Bone marrow (tissue), 2 donors: ENCODE results near the gene RRP1B.

Experiments
- DNase-seq, 2 donors: peaks; one replicate each; lab custom pipeline; 2025; lab: John Stamatoyannopoulos, UW

RRP1B gene

DNA sequence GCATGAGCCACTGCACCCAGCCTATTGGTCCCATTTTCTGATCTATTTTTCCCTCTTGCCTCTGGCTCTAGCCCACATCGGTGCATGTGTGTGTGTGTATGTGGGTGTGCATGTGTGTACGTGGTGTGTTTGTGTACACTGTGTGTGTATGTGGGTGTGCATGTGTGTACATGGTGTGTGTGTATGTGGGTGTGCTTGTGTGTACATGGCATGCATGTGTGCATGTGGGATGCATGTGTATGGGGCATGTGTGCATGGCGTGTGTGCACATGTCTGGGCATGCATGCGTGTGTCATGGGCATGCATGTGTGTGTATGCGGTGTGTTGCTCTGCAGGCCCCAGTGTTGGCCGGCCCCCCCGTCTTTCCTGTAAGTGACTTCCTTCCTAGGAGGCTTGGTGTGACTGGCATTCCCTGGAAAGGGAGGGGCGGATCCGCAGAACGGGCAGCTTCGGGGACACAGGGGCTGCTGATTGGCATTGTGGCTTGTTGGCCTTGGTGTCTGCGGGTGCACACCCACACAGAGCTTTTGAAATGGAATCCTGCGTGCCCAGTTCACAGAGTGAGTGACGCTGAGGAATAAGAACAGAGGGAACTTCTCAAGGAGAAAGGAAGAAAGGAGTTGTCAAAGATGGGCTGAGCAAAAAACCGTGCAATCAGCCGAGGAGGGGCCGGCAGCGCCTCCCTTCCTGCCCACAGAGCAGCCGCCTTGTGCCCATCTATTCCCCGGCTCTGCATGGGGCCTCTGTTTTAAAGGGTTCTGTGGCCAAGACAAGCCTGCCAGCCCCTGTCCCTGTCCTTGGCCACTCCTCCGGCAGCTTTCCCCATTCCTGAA lies 67.5 kb downstream of the RRP1B start:
- DNase-seq = no peak

DNA sequence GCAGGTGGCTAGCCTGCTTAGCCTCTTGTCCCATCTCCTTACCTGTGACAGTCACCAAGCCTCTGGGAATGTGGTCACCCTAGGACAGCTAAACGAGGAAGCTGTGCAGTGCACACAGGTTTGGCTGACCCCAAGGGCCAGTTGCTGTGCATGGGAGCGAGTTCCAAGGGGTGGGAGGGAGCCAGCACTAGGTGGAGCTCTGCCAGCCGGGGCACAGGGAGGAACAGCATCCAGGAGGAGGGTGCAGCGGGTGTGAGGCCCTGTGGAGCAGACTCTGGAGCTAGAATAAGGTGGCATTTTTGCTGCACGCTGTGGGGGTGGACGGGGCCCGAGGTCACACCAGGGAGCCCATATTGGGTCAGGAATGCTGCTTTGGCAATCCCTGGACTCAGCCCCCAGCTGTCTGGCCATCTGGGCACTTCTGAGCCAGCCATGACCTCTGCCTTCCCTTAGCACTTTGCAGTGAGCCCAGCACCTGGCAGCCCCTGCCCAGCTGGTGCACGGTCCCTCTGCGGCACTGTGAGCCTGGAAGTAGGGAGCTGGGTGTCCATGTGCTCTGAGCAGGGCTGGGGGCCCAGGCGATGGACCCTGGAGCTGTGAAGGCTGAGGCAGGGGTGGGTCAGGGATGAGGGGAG lies 68.3 kb downstream of the RRP1B start:
- DNase-seq = no peak

DNA sequence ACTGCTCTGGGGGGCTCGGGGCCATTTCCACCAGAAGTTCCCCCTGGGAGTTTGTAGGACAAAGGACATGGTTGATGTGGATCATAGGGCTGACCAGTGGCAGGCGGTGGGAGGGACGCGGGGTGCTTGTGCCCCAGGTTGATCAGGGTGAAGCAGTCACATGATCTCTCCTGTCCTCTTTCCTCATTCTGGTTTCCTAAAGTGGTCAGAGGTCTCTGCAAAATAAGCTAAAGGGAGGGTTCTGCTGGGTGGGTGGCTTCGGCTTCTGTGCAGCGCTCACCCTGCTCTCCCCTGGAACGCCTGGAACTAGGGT lies 68.8 kb downstream of the RRP1B start:
- DNase-seq = no peak

DNA sequence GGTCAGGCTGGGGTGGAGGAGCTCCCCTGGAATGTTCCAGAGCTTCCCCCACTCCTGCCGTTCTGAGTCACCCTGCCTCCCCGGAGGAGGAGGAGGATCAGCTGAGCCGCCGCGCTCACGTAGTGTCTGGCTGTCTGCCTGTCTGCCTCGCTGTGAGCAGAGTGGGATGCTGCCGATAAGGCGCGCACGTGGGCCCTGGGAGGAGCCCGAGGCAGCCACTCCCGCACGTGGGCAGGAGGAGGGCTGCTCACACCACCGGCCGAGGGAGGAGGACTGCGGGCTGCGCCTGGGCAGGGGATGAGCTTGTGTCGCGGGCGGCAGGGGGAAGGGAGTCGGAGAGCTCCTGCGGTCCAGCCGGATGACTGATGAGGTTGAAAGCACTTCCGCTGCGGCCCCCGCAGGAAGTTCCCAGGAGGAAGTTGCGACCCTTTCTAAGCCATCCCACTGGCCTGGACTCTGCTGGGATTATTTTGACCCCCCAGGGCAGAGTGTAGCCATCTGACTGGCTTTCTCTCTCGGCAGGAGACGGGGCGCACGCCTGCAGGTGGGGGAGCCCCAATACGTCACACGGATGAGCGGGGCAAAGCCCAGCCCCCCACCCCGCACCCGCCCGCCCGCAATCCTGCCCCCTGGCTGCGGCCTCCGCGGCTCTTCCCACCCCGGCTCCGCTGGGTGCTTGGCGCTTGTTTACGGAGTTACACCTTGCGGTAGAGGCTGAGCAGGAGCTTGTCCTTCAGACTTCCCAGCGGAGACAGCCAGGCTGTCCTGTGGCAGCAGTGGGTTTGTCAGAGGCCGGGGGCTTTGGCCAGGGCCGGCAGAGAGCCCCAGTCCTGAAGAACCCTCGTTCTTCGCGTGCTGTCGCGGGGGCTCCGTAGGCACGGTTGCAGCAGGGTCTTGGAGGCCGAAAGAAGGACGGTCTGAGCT lies 69.4 kb downstream of the RRP1B start:
- peak; percentile 73 to 75 for DNase-seq

DNA sequence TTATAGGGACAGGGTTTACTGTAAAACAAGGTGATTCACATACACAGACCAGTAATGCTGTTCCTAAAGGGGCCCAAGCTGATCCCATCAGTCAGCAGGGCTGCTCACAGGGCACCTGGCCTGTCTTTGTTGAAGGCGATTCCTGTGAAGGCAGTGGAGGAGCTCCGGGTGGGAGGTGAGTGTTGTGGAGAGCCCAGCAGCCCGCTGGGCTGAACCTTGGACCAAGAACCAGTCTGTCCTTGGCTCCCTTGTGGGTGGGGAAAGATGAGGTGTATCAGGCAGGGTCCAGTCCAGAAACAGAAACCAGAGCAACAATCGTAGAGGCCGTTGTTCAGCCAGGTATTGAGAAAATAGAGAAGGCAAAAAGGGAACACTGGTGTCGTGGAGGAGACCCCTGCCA lies 72.1 kb downstream of the RRP1B start:
- no peak for DNase-seq

DNA sequence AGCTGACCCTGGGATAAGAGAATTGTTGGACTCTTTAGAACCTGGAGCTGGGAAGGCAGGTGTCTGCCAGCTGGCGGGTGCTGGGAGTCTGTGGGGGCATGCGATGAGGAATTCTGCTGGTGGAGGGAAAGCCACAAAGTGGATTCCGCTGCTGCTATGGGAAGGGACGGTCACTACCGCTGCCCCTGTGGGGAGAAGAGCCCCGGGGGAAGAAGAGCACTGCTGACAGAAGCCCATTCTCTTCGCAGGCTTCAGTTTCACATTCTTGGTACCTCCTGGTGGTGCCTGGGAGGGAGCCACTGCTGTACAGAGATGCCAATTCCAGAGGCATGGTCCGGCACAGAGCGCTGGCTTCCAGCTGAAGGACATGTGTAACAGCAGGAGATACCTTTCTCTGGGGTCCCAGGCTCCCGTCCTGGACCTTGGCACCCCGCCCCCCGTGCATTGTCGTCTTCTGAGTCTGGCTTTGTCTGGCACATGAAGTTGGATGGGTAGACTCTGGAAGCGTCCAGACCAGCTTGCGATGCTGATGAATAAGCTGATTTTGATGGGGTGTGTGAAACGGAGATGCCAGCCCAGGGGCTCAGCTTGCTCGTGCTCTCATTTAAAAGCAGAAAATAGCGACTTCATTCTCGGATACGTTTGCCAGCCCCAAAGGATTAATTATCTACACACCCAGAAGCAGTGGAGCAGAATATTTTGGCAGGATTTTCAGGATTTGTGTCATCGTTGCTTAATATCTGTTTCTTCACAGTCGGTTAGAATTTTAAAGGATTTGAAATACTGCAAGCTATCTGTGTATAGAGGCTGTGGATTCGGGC lies 72.7 kb downstream of the RRP1B start:
- DNase-seq = no peak

DNA sequence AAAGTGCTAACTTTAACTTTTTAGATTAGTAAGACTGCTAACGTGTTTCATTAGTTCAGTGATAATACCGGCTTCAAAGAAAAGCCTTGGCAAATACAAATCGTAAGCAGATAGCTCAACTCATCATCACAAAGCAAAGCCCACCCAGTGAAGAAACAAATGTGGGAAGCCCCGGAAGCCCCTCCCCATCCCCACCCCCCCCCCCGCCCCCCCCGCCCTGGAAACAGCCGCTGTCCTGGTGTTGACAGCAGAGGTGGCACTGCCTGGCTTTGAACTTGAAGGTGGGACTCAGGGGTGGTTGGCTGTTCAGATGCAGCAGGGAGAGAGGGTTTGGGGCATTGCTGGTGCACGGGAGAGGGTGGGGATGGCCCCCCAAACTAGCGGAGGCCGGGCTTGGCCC lies 73.7 kb downstream of the RRP1B start:
- no peak for DNase-seq

DNA sequence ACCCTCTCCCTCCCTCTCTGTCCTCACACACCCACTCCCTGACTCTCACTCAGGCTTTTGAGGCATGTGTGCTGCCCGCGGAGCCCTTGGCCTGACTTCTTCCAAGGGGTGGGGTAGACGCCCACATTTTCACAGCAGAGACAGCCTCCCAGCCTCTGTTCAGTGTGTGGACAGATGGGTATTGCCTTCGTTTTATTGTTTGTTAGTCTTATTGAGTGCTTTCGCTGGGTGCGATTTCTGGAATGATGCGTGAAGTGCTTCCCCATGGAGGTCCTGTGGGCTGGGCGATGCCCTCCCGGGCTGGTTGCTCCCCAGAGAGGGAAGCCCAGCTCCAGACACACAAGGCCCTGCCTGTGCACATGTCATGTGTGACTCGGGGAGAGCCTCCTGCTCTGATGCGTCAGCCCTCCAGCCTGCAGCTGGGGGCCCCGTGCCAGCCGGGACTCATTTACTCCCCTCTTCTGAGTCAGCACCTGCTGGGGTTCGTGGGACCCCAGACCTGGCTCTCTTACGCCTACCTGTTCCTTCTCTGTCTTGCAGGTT lies 74.2 kb downstream of the RRP1B start:
- no peak for DNase-seq

DNA sequence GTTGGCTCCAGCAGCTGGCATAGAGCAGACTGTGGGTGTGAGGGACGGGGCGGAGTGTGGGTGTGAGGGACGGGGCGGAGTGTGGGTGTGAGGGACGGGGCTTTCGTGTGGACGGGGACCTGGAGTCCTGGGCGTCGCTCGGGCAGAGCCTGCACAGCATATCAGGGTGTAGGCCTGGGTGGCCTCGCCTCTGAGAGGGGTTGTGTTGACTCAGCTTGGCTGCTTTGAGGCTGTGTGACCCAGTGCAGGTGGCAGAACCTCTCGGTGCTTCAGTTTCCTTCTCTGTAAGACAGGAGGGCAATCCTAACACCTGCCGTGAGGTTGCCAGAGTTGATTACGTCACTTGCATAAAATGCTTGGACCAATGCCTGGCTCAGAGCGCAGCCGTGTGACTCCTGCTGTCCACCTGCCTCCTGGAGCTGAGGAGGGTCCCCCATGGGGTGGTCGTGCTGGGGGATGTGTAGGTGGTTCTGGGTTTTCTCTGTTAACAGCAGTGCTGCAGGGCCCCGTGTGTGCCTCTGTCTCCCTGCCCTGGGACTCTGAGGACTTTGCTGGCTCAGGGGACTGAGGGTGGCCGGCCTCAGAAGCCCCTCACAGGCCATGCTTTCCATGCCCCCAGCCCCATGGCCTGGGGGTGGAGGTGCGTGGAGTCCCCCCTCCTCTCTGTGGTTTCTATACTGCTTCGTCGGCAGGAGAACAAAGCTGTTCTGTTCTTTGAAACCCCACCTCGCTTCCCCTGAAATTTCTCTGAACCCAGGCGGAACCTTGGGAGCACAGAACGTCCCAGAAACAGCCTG lies 75.0 kb downstream of the RRP1B start:
- no peak for DNase-seq

DNA sequence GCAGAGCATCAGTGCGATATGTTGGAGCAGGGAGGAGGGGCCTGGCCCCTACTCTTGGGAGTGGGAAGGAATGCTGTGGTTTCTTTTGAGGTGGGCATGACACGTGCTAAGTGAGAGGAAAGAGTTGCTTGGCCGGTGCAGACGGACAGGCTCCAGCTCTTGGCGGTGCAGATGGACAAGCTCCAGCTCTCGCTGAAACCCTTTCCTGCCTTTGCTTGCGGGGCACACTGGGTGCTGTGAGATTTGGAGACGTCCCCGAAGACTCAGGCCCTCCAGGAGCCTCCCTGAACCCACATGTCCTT lies 75.5 kb downstream of the RRP1B start:
- DNase-seq = no peak

DNA sequence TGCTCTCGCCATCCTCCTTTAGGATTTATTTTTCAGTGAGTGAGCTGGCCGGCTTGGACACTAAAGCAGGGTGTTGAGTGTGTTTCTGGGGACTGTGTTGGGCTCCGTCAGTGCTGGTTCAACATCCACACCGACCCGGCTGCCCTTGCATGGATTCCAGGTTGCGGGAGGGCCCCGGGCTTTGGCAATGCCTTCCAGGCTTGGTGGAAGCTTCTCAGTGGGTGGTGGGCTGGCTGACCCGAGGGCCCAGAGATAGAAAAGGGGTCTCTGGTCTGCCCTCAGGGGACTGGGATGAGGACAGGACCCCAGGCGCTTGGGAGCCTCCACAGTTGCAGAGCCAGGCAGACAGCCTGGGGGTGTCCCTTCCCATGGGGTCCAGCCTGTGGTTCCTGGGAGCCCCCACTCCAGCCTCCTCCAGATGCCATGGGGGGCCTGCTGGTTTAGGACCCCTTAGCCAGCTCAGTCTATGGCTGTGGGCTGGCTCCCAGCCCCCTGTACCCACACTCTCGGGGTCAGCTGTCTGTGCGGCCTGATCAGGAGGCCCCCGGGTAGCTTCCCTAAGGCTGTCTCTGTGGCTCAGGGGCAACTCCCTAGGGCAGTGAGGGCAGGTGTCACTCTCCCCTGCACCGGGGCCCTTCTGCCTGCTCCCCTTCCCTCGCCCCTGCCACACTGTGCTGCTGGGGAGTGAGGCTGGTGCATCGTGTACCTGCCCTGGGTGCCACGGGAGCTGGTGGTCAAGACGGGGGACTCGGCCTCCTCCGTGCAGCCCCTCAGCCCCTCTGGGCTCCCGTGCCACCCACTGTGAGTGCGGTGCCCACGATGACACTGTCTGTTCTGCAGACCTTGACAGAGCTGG lies 76.1 kb downstream of the RRP1B start:
- DNase-seq = no peak

DNA sequence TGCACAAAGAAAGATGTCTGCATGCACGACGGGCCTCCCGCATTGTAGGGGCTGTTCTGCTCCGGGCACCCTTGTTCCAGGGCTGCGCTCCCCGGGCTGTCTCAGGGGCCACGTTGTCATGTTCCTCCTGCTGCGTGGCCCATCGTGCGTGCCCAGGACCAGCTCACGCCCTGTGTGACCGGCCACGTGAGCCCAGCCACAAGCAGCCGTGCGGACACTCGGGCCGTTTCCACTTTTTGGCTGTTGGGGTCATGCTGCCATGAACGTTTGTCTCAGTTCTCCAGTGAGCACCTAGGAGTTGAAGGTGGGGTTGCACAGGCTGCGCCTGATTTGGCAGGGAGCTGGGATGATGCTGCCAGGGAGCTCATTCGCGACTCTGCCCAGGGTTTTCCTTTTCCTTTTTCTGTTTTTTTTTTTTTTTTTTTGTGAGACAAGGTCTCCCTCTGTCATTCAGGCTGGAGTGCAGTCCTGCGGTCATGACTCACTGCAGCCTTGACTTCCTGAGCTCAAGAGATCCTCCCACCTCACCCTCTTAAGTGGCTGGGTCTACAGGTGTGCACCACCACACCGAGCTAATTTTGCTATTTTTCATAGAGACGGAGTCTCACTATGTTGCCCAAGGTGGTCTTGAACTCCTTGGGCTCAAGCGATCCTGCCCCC lies 77.0 kb downstream of the RRP1B start:
- DNase-seq = no peak

DNA sequence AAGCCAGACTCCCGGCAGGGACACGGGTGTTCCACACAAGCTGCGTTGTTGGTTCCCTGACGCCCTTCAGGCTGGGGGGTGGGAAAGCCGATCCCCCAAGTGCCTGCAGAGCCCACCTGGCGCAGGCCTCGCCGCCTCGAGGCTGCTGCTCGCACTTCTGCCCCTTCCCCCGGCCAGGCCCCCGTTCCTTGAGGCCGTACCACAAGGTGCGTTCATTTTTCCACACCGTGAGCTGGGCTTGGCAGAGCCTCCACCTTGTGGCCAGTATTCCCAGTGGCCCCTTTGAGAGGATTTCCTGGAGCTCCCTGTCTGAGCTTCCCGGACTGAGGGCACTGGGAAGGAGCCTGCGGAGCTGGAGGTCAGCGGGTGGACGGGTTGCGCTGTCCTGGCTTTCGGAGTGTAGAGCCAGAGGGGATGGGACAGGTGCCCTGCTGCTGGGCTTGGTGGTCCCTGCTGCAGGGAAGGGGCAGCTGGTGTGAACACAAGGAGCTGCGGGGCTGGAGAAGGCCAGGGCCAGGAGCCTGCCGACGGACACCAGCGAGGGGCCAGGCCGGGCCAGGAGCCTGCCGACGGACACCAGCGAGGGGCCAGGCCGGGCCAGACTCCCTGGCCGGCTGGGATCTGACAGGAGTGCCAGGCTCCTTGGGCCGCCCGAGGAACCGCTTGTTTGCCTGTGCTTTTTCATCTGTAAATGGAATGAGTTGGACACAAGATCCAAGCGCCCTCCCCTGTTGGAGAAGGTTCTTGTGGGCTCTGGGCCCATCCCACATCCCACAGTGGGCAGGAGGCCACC lies 78.0 kb downstream of the RRP1B start:
- DNase-seq = no peak

DNA sequence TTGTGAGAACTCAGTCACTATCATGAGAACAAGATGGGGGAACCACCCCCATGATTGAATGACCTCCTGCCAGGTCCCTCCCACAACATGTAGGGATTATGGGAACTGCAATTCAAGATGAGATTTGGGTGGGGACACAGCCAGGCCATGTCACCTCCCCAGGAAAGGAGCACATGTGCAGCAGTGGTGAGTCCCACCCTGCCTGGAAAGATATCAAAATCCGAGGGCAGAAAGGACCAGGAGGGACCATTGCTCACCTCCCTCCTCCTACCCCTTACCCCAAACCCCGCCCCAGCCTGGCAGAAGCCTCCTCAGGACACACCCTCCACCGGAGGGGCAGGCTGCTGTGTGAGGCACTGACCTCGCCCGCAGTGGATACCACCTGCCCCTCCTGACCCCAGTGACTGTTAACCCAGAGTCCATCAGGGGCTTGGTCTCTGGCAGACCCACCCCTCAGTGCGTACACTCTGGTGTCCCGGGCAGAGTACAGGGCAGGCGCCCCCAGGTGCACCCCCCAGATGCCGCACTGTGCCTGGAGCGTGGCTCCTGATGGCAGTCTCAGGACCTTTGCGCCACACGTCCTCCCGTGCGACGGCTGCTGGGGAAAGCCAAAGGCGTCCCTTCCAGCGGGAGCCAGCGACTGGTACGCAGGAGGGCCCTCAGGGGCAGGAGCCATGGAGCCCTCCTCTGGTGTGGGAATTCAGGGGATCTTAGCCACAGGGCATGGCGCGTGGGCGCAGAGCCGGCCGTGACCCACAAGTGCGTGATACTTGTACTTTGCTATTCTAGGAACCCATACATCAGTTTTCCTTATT lies 80.5 kb downstream of the RRP1B start:
- DNase-seq = no peak

DNA sequence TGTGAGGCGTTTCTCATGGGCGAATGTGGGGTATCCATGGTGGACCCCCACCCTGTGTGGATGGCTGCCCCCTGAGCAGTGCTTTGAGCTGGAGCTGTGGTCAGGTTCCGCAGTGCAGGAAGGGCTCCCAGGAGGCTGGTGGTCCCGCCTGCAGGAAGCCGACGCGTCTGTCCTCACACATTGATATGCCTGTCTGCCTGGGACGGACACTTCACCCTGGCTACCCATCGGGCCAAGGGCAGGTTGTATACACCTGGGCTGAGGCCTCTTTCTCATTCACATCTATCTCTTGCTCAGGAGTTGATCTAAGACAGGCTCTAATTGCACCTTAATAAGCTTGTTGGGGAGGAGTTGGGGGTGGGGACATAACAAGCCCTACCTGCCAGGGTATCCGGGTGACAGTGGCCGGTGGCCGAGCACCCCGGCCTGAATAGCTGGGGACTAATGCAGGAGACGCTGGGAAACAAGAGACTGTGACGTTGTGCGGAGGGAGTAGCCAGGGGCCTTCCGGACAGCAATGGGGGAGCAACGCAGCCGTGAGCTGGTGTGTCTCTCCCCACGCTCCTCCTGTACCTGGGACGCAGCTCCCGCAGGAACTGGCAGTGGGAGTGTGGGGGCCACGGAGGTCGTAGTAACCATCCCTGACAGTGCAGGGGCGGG lies 81.3 kb downstream of the RRP1B start:
- no peak for DNase-seq

DNA sequence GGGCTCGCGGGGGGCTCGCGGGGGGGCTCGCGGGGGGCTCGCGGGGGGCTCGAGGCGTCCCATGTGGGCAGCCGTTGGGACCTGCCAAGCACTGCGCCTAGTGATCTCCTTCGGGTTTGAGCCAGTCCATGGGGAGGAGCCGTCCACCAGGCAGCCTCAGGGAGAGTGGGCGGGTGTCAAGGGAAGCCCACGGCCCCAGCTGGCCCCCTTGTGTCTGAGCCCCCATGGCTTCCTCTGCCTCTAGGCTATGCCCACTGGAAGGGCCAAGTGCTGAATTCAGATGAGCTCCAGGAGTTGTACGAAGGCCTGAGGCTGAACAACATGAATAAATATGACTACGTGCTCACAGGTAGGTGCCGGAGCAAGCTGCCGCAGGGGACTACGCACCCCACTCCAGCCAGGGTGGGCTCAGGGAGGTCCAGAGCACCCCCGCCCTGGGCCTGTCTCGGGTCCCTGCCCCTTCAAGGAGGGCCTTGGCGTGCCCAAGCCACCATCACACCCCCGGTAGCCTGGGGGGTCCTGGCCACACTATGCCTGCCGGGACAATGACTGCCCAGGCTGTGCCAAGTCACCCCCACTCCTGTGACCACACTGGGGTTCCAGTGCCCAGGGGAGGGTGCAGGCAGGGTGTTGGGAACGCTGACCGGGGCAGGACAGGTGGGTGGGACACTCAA lies 82.2 kb downstream of the RRP1B start:
- DNase-seq = no peak

DNA sequence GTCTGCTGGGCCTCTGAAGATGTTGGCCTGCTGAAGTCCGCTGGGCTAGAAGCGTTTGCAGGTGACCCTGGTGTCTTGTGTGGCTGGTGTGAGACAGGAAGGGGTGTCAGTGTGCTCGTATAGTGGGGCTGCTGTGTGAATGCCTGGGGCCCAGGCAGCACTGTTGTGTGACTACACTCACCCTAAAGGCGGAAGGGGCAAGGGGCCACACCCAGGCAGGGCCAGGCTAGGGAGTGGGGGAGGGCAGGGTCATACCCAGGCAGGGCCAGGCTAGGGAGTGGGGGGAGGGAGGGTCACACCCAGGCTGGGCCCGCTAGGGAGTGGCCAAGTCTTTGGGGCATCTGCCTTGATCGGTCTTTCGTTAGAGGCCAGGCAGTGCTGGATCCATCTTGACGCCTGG lies 84.6 kb downstream of the RRP1B start:
- DNase-seq = no peak
